Osteocyte (in vitro differentiated cells): Measurements from ENCODE around the gene SSPN. TPM values are rescaled to one million over a fixed set of nuclear protein-coding genes. Genes with fewer than 3 reads are reported as not detected.

Experiments used
- DNase-seq: peaks from one replicate; pipeline ENCODE4 v3.0.0; 2021; ENCODE audit warnings: mixed read lengths; ENCODE audit not compliant: unreplicated experiment; ENCODE audit errors: extremely low spot score
- H3K27ac Mint-ChIP-seq: one replicate; pipeline ENCODE4 v1.8.0; 2021; ENCODE audit warnings: mild to moderate bottlenecking, mixed read lengths; ENCODE audit not compliant: unreplicated experiment
- H3K27me3 Mint-ChIP-seq: one replicate; pipeline ENCODE4 v1.8.0; 2021; ENCODE audit warnings: mixed read lengths; ENCODE audit not compliant: unreplicated experiment
- H3K36me3 Mint-ChIP-seq: one replicate; pipeline ENCODE4 v1.8.0; 2021; ENCODE audit warnings: mixed read lengths; ENCODE audit not compliant: unreplicated experiment
- H3K4me1 Mint-ChIP-seq: one replicate; pipeline ENCODE4 v1.8.0; 2021; ENCODE audit warnings: mixed read lengths; ENCODE audit not compliant: unreplicated experiment
- H3K4me3 Mint-ChIP-seq: one replicate; pipeline ENCODE4 v1.8.0; 2021; ENCODE audit warnings: mild to moderate bottlenecking, moderate library complexity, mixed read lengths; ENCODE audit not compliant: unreplicated experiment
- H3K9me3 Mint-ChIP-seq: one replicate; pipeline ENCODE4 v1.8.0; 2021; ENCODE audit warnings: mixed read lengths; ENCODE audit not compliant: unreplicated experiment
- total RNA-seq: library from RNA; stranded (reverse); gene quantifications from 2 replicates; pipeline ENCODE4 v1.2.1, GENCODE V29; 2021
- TF ChIP-seq, protein P1 (sequence below): fragments of 200-600 bp; sonication (generic); IDR thresholded peaks from 2 replicates; pipeline ENCODE4 v1.5.0; 2021; ENCODE audit warnings: antibody characterized with exemption, mild to moderate bottlenecking, moderate library complexity

Gene SSPN
- total RNA-seq, 1 donor from 2014 or later, result 19.2 TPM

DNA sequence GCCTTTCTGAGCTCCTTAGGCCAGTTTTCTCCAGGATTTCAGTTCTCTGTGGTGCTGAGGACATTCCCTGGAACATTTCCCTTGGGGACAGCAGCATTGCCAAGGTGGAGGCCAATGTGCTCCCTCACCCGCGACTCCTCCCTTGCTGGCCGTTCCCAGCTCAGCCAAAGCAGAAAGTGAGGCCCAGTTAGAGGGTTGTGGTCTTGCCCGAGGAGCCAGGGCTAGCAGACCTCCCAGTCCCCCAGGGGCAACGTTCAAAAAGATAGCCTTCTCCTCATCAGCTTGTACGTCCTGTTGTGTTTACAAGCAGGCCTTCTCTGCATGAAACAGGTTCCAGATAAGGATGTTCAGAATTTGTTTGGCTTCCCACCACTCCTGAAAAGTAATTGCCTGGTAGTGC is 78.4 kb downstream of the SSPN start:
- Mint-ChIP-seq H3K27me3 (no peaks in the 10 kb centered on the region), H3K36me3 (no peaks in the 10 kb centered on the region), H3K9me3 (no peaks in the 10 kb centered on the region), H3K4me1 (peaks cover 59% of the 10 kb centered on the region), H3K27ac (peak overlapping the region; percentile 90), H3K4me3 (no peak overlapping the region)
- no peak for DNase-seq
- TF ChIP-seq, protein P1, sequence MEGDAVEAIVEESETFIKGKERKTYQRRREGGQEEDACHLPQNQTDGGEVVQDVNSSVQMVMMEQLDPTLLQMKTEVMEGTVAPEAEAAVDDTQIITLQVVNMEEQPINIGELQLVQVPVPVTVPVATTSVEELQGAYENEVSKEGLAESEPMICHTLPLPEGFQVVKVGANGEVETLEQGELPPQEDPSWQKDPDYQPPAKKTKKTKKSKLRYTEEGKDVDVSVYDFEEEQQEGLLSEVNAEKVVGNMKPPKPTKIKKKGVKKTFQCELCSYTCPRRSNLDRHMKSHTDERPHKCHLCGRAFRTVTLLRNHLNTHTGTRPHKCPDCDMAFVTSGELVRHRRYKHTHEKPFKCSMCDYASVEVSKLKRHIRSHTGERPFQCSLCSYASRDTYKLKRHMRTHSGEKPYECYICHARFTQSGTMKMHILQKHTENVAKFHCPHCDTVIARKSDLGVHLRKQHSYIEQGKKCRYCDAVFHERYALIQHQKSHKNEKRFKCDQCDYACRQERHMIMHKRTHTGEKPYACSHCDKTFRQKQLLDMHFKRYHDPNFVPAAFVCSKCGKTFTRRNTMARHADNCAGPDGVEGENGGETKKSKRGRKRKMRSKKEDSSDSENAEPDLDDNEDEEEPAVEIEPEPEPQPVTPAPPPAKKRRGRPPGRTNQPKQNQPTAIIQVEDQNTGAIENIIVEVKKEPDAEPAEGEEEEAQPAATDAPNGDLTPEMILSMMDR, result no peak

DNA sequence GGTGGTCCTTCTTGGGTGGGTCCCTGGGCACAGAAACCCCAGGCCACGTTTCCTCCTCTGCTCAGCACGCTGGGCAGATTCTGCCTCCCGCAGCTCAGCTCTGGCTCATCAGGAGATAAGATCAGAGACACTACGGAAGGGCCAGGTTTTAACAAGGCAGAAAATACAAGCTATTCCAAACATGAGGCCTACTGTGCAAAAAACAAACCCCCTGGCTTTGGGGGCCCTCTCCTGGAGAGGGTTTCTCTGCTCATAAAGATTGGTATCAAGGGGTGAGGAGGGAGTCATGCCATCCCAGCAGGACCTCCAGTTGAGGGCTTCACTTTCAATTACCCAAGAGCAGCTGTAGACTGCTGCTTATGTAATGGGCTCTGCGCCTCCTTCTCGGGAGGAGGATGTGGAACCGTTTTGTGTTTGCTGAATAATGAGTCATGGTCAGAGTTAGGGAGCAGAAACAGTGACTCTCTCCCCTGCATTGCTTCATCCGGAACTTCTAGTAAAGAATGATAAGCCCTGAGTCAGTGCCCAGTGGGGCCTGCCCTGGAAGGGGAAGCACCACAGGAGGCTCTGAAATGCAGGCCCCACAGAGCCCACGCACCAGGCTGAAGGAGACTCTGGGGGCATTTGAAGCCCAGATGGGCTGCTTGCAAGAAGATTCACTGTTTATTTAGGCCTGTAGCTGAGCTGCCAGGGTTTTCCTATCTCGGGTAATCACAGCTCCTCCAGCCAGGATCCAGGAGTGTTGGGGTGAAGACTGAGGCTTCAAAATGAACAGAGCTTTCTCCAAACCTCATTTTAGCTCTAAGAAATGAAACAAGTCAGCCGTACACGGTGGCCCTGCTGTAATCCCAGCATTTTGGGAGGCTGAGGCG is 79.3 kb downstream of the SSPN start:
- Mint-ChIP-seq H3K4me3 (no peak overlapping the region), H3K27me3 (no peaks in the 10 kb centered on the region), H3K36me3 (no peaks in the 10 kb centered on the region), H3K9me3 (no peaks in the 10 kb centered on the region), H3K4me1 (peaks cover 52% of the 10 kb centered on the region), H3K27ac (peak overlapping the region; percentile 90)
- TF ChIP-seq, protein P1, result peak; percentile 49
- peak; percentile 88 for DNase-seq

DNA sequence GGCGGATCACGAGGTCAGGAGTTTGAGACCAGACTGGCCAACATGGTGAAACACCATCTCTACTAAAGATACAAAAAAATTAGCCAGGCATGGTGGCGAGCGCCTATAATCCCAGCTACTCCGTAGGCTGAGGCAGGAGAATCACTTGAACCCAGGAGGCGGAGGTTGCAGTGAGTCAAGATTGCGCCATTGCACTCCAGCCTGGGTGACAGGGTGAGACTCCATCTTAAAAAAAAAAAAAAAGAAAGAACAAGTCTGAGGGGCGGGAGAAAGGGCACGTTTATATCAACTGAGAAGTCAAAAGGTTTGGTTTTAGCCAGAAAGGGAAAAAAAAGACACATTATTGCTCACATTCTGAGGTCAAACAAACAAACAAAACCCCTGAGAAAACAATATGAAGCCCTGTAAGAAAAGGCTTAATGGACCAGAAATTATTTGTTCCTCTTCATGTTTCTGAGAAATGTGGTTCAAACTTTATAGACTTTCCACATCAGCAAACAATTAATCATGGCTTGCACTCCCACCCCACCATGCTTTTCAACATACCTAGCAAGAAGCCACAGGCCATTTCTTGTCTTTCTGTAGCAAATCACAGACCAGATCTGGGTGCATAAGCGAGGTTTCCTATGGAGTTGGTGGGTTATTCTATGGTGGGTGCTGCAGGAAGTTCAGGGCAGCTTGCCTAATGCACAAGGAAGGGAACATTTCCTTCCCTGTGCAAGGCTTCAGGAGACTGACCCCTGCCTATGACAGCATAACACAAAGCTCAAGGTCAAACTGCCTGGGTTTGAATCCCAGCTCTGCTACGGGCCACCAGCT is 80.1 kb downstream of the SSPN start:
- Mint-ChIP-seq H3K9me3 (no peaks in the 10 kb centered on the region), H3K4me1 (peaks cover 52% of the 10 kb centered on the region), H3K27ac (peak overlapping the region; percentile 90), H3K27me3 (no peaks in the 10 kb centered on the region), H3K4me3 (no peak overlapping the region), H3K36me3 (no peaks in the 10 kb centered on the region)
- TF ChIP-seq, protein P1, result no peak
- no peak for DNase-seq

DNA sequence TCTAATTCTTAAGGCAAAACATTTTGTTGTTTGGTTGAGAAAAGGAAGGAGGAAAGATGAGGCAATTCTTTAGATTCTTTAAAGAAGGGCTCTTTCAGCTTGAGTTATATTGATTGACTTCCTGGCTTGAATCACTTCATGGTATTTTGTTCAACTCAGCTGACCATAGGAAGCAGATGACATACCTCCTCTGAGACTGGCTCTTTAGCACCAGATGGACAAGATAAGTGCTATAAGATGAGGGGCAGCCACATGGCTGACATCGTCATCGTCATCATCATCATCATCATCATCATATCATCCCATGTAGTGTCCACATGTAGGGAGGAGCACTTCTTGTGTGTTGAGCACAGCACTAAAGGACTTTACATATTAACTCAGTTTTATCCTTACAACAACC is 81.3 kb downstream of the SSPN start:
- TF ChIP-seq, protein P1, result no peak
- DNase-seq, result no peak
- Mint-ChIP-seq H3K27me3 (no peaks in the 10 kb centered on the region), H3K4me1 (peaks cover 44% of the 10 kb centered on the region), H3K36me3 (no peaks in the 10 kb centered on the region), H3K27ac (no peak overlapping the region), H3K4me3 (no peak overlapping the region), H3K9me3 (no peaks in the 10 kb centered on the region)
